ENCODE data around the gene LSM8. TPM values are rescaled to one million over a fixed set of nuclear protein-coding genes. Genes with fewer than 3 reads are reported as not detected.
"Not testable (repeated sequence)": the region's sequence is repeated elsewhere in the genome, so short reads cannot be mapped to it uniquely, and the experiment has no call there.

LSM8 gene
- total RNA-seq, 4 donors from 2014 or later = 19.4 to 41.7 (median 26.0) TPM

GRCh38 chr7:118233799-118234198, 49.8 kb downstream of the LSM8 start:
- no peaks in the 10 kb centered on the region for H3K36me3 ChIP-seq
- WGBS = 79% methylated on average over 1 of the region's 1 CpG
- no peak overlapping the region for H3K27ac ChIP-seq
- no peaks in the 10 kb centered on the region for H3K27me3 ChIP-seq
- DNase-seq (ENCODE audit: low spot score in 2 of 2) = no peak
- H3K9me3 ChIP-seq = no peaks in the 10 kb centered on the region
- TF ChIP-seq EP300 (IDR thresholded peaks at IDR 0.05) (no peak), POLR2AphosphoS5 (IDR thresholded peaks at IDR 0.05) (no peak), POLR2A (IDR thresholded peaks at IDR 0.05) (no peak)
- TF ChIP-seq, protein P1, sequence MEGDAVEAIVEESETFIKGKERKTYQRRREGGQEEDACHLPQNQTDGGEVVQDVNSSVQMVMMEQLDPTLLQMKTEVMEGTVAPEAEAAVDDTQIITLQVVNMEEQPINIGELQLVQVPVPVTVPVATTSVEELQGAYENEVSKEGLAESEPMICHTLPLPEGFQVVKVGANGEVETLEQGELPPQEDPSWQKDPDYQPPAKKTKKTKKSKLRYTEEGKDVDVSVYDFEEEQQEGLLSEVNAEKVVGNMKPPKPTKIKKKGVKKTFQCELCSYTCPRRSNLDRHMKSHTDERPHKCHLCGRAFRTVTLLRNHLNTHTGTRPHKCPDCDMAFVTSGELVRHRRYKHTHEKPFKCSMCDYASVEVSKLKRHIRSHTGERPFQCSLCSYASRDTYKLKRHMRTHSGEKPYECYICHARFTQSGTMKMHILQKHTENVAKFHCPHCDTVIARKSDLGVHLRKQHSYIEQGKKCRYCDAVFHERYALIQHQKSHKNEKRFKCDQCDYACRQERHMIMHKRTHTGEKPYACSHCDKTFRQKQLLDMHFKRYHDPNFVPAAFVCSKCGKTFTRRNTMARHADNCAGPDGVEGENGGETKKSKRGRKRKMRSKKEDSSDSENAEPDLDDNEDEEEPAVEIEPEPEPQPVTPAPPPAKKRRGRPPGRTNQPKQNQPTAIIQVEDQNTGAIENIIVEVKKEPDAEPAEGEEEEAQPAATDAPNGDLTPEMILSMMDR (IDR thresholded peaks at IDR 0.05) = no peak
- no peak overlapping the region for H3K4me3 ChIP-seq
- H3K4me1 ChIP-seq = no peaks in the 10 kb centered on the region

- 100% methylated on average over 3 of the region's 3 CpGs for WGBS
- no peak for DNase-seq (ENCODE audit: low spot score in 2 of 2)
- Histone ChIP-seq H3K9me3 (no peaks in the 10 kb centered on the region), H3K4me1 (no peaks in the 10 kb centered on the region), H3K4me3 (no peak overlapping the region), H3K27ac (no peak overlapping the region), H3K36me3 (no peaks in the 10 kb centered on the region), H3K27me3 (no peaks in the 10 kb centered on the region)
- no peak for TF ChIP-seq POLR2A (IDR thresholded peaks at IDR 0.05)
- TF ChIP-seq, protein P1 (IDR thresholded peaks at IDR 0.05) = no peak
- no peak for TF ChIP-seq EP300 (IDR thresholded peaks at IDR 0.05)
- TF ChIP-seq POLR2AphosphoS5 (IDR thresholded peaks at IDR 0.05) = no peak
Observed at GRCh38 chr7:118239014-118239413, 55.0 kb downstream of the LSM8 start.

DNA sequence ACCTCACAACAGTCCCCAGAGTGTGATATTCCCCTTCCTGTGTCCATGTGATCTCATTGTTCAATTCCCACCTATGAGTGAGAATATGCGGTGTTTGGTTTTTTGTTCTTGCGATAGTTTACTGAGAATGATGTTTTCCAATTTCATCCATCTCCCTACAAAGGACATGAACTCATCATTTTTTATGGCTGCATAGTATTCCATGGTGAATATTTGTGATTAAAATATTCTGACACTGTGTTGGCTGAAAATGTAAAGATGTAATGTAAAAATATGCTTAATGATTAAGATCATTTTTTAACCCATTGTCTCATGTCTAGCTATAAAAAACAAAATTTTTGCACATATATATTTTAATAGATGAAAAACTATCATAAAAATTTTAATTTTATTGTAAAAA, 56.4 kb downstream of the LSM8 start:
- not testable (repeated sequence) for H3K4me1 ChIP-seq; H3K9me3 ChIP-seq; H3K4me3 ChIP-seq; DNase-seq (ENCODE audit: low spot score in 2 of 2); H3K36me3 ChIP-seq; H3K27me3 ChIP-seq; H3K27ac ChIP-seq
- 99% methylated on average over 2 of the region's 2 CpGs for WGBS

Other genes starting within 250 kb of the LSM8 start
- gene ANKRD7, start 40.5 kb downstream of the LSM8 start, total RNA-seq = not detected

Data from suprapubic skin (tissue), 4 donors.